Stimulated activated memory B cell treated with anti-CD40 and anti-IgM and Interleukin-4, amounts not matched to agents 10 μg/mL and 1 μg/mL and 100 μg/mL, for 72 hours (primary cell): ENCODE results near the gene C3orf22.
"Not testable (repeated sequence)": the region's sequence is repeated elsewhere in the genome, so short reads cannot be mapped to it uniquely, and the experiment has no call there.

ENCODE experiments used
- ATAC-seq: fragments of 150-1000 bp; cut with Tn5 transposase; 2 replicates; pipeline ENCODE4 v1.10.0; 2021
- H3K27ac Mint-ChIP-seq: one replicate; pipeline ENCODE4 v1.8.0; 2022; ENCODE audit warnings: mild to moderate bottlenecking, mixed read lengths
- H3K27me3 Mint-ChIP-seq: one replicate; pipeline ENCODE4 v1.8.0; 2022; ENCODE audit warnings: mixed read lengths
- H3K36me3 Mint-ChIP-seq: one replicate; pipeline ENCODE4 v1.8.0; 2022; ENCODE audit warnings: mixed read lengths
- H3K4me1 Mint-ChIP-seq: one replicate; pipeline ENCODE4 v1.8.0; 2022; ENCODE audit warnings: mixed read lengths
- H3K4me3 Mint-ChIP-seq: one replicate; pipeline ENCODE4 v1.8.0; 2022; ENCODE audit warnings: mild to moderate bottlenecking, moderate library complexity, mixed read lengths
- H3K9me3 Mint-ChIP-seq: one replicate; pipeline ENCODE4 v1.8.0; 2022; ENCODE audit warnings: mixed read lengths

C3orf22 gene

DNA sequence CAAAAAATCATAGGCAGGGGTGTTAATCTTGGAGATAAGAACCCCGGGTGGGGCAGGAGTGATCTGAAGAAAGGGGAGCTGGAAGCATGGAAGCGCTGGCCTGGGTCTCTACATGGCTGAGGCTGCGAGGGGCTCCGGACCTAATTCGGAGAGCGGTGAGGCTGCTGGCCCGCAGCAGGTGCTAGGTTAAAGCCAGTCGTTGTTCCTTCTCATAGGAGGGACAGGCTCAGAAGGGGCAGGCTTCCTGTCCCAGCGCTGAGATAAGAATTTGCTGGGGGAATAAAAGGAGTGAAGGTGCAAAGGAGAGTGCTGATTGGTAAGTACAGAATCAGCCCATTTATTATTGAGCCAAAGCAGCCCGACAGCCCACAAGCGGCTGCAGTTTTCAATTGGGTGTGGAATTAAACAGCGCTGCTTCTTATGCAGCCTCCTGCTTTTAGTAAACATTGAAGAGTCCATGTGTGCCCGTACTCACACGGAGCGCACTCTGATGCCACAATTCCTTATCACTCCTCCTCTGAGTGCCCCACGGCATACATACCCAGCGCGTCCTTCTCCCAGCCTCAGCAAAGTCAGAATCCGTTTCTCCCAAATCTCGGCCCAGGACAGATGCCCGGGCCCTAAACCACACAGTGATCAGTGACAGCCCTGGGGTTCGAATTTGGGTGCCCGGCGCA, 17.6 kb downstream of the C3orf22 start:
- H3K4me3 Mint-ChIP-seq, result no peak overlapping the region
- no peak overlapping the region for H3K27ac Mint-ChIP-seq
- peaks cover 6% of the 10 kb centered on the region for H3K9me3 Mint-ChIP-seq
- H3K27me3 Mint-ChIP-seq, result peaks cover 22% of the 10 kb centered on the region
- no peak for ATAC-seq
- H3K36me3 Mint-ChIP-seq, result no peaks in the 10 kb centered on the region
- H3K4me1 Mint-ChIP-seq, result peaks cover 6% of the 10 kb centered on the region

DNA sequence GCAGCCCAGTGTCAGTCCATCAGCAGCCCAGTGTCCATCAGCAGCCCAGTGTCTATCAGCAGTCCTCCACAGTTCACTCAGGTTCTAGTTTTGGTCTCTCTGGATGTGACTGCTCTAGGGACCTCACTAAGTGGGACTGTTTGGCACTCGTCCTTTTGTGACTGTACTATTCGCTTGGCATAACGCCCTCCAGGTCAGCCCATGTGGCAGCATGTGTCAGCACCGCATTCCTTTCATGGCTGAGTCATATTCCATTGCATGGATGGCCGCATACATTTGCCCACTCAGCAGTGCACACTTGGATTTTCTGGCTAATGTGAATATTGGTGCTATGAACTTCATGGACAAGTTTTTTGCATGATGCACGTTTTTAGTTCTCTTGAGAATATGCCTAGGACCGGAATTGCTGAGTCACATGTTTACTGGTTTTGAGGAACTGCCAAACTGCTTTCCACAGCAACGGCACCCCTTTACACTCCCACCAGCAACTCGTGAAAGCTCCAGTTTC, 18.3 kb downstream of the C3orf22 start:
- Mint-ChIP-seq H3K4me1 (peaks cover 6% of the 10 kb centered on the region), H3K27me3 (peaks cover 22% of the 10 kb centered on the region), H3K4me3 (no peak overlapping the region), H3K9me3 (peaks cover 6% of the 10 kb centered on the region), H3K36me3 (no peaks in the 10 kb centered on the region), H3K27ac (no peak overlapping the region)
- ATAC-seq, result no peak

DNA sequence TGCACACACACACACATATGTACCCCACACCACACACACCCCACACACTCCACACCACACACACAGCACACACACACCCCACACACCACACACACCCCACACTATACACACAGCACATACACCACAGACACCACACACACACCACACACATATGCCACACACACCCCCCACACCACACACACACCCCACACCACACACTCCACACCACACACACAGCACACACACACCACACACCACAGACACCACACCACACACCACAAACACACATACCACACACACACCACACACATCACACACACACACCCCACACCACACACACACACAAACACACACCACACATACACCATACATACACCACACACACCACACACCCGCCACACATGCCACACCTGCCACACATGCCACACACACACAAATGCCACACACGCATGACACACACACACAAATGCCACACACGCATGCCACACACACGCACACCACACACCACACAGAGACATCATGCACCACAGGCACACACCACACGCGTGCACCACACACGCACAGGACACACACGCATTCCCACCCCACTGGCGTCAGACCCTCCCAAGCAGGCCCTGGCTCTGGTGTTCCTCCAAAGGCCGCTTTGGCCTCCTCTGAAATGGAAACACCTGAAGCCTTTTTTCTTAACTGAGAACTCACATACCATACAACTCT, 19.0 kb downstream of the C3orf22 start:
- H3K27ac Mint-ChIP-seq, result no peak overlapping the region
- peaks cover 6% of the 10 kb centered on the region for H3K4me1 Mint-ChIP-seq

DNA sequence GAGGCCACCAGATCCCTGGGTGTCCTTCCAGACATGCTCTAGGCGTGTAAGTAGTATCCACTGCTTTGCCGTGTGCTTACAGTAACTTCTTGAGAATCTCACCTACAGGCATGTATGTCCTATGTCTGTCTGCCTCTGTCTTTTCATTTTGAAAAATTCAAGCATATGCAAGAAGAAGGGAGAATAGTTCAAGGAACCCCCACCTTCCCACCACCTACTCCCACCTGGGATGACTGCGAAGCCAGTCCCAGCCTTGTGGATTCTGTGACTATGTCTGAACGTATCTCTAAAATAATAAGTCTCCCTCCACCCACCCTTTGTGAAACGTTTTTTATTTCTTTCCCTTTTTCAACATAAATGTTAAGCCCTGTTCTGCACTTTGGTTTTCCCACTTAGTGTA, 19.8 kb downstream of the C3orf22 start:
- Mint-ChIP-seq H3K27me3 (peaks cover 36% of the 10 kb centered on the region), H3K4me1 (peaks cover 6% of the 10 kb centered on the region), H3K27ac (no peak overlapping the region), H3K36me3 (no peaks in the 10 kb centered on the region), H3K9me3 (peaks cover 6% of the 10 kb centered on the region), H3K4me3 (no peak overlapping the region)
- no peak for ATAC-seq

More for the DNA sequence above, 19.0 kb downstream of the C3orf22 start:
- ATAC-seq, result no peak
- Mint-ChIP-seq H3K36me3 (no peaks in the 10 kb centered on the region), H3K9me3 (peaks cover 6% of the 10 kb centered on the region), H3K4me3 (no peak overlapping the region), H3K27me3 (peaks cover 29% of the 10 kb centered on the region)

DNA sequence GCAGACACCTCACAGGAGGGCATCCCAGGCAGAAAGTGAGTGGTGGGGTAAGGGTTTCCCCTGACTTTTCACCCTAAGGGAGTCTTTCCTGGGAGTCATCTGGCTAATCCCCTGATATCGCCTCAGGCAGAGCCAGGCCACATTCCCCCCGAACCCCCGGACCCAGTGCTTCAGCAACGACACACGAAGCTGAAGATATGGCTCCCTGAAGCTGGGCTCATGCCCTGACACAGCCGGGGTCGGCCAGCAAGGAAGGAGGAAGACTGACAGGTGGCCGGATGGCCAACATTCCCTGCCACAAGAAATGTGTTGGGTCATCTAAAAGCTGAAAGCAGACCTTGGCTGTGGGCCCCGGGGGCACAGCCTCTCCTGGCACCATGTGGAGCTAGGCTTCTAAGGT, 20.4 kb downstream of the C3orf22 start:
- no peak for ATAC-seq
- Mint-ChIP-seq H3K4me3 (no peak overlapping the region), H3K4me1 (peaks cover 6% of the 10 kb centered on the region), H3K27ac (no peak overlapping the region), H3K9me3 (peaks cover 6% of the 10 kb centered on the region), H3K27me3 (peaks cover 38% of the 10 kb centered on the region), H3K36me3 (no peaks in the 10 kb centered on the region)

DNA sequence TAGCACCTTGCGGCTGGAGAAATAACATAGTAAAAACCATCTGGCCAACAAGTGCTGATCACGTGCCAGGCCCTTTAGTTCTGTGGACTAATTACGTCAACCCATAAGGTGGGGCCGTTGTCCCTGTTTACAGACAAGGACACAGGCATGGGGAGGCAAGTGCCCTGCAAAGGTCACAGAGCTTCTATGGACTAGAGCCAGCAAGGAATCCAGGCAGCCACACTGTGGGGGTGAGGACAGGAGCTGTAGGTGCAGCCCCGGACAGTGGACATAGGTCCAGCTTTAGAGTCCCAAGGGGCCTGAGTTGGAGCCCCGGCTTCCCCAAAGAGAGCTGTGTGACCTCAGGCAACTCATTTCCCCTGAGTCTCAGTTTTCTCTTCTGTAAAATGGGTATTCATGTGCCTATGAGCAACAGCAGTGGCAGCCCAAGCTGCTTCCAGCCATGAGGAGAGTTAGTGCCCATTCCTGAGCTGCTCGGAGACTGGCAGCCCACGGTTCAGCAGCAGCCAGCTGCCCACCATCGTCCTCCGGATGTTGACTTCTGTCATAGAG, 20.9 kb downstream of the C3orf22 start:
- Mint-ChIP-seq H3K4me1 (peaks cover 6% of the 10 kb centered on the region), H3K9me3 (peaks cover 6% of the 10 kb centered on the region), H3K36me3 (no peaks in the 10 kb centered on the region), H3K27me3 (peaks cover 38% of the 10 kb centered on the region), H3K4me3 (no peak overlapping the region), H3K27ac (no peak overlapping the region)
- ATAC-seq, result no peak

DNA sequence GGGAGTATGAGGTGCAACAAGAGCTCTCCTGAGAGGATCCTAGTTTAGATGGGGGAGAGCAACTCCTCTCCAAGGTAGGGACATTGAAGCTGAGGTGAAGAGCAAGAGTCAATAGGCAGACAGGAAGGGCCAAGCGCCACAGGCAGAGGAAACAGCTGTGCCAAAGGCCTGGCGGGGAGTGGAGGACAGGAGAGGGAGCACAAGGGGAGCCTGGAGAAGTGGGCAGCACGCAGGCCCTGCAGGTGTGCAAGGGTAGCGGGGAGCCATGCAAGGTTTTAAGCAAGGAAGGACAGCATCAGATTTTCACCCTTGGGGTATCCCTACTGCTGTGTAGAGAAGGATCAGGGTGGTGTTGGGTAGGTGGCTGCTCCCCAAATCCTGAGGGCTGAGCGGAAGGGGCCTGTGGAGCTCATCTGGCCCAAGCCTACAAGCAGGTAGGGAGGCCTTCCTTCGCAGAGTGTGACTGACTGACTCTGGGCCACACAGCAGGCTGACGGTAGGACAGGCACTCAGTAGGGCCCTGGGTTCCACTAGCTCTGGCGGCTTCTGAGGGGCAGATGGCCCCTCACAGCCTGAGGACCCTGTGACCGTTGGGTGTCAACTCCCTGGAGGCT, 21.5 kb downstream of the C3orf22 start:
- H3K9me3 Mint-ChIP-seq, result peaks cover 6% of the 10 kb centered on the region

DNA sequence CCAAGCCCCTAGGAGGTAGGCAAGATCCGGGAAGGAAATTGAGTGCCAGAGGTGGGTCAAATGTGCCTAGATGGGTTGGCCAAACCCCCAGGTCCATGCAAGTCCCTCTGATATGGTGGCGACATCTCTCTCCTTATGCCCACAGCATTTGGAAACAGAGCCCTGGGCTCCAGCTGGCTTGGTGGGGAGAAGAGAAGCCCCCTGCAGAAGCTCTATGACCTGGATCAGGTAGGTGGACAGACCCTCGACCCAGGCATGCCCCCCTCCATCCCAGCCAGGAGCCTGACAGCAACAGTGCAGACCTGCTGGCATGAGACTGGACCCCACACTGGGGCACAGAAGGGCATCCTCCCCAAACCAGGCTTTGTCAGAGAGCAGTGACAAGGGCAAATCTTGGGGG, 22.6 kb downstream of the C3orf22 start:
- peaks cover 6% of the 10 kb centered on the region for H3K9me3 Mint-ChIP-seq
- peaks cover 5% of the 10 kb centered on the region for H3K4me1 Mint-ChIP-seq
- peaks cover 38% of the 10 kb centered on the region for H3K27me3 Mint-ChIP-seq
- no peak overlapping the region for H3K4me3 Mint-ChIP-seq
- ATAC-seq, result no peak
- no peaks in the 10 kb centered on the region for H3K36me3 Mint-ChIP-seq
- H3K27ac Mint-ChIP-seq, result no peak overlapping the region

More for the DNA sequence above, 21.5 kb downstream of the C3orf22 start:
- no peak overlapping the region for H3K4me3 Mint-ChIP-seq
- peaks cover 6% of the 10 kb centered on the region for H3K4me1 Mint-ChIP-seq
- peak; percentile 13 for ATAC-seq
- peaks cover 38% of the 10 kb centered on the region for H3K27me3 Mint-ChIP-seq
- H3K27ac Mint-ChIP-seq, result no peak overlapping the region
- H3K36me3 Mint-ChIP-seq, result no peaks in the 10 kb centered on the region

DNA sequence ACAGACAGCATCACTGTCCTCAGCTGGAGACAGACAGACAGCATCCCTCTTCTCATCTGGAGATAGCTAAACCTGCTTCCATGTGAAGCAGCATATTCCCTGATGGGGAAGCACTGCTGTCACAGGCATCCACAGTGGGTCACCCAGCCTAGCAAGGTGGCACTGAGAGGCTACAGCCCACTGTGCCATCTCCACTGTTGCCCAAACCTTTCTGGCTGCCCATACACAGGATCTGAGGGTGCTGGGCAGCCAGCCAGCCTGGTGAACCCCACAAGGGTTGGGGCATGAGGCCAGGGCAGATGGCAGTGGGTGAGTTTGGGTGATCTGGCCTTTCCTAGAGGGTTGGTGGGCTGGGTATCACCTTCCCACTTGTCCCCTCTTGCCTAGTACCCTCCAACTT, 23.1 kb downstream of the C3orf22 start:
- Mint-ChIP-seq H3K36me3 (no peaks in the 10 kb centered on the region), H3K4me1 (peaks cover under 1% of the 10 kb centered on the region), H3K27ac (no peak overlapping the region), H3K27me3 (peaks cover 38% of the 10 kb centered on the region), H3K4me3 (no peak overlapping the region), H3K9me3 (peaks cover 6% of the 10 kb centered on the region)
- no peak for ATAC-seq

DNA sequence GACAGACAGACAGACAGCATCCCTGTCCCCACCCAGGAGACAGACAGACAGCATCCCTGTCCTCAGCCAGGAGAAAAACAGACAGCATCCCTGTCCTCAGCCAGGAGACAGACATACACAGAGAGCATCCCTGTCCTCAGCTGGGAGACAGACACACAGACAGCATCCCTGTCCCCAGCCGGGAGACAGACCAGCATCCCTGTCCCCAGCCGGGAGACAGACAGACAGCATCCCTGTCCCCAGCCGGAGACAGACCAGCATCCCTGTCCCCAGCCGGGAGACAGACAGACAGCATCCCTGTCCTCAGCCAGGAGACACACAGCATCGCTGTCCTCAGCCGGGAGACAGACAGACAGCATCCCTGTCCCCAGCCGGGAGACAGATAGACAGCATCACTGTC, 24.0 kb downstream of the C3orf22 start:
- H3K27me3 Mint-ChIP-seq, result peaks cover 35% of the 10 kb centered on the region
- not testable (repeated sequence) for H3K36me3 Mint-ChIP-seq, H3K4me3 Mint-ChIP-seq, ATAC-seq, H3K27ac Mint-ChIP-seq, H3K4me1 Mint-ChIP-seq, H3K9me3 Mint-ChIP-seq

DNA sequence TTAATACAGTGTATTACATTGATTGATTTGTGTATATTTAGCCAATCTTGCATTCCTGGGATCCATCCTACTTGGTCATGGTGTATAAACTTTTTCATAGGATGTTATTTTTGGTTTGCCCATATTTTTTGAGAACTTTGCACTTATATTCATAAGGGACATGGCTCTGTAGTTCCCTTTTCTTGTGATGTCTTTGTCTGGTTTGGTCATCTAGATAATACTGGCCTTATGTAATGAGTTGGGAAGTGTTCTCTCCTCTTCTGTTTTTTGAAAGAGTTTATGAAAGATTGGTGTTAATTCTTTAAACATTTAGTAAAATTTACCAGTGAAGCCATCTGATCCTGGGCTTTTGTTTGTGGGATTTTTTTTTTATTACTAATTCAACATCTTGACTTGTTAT, 25.2 kb downstream of the C3orf22 start:
- Mint-ChIP-seq H3K36me3 (no peaks in the 10 kb centered on the region), H3K9me3 (no peaks in the 10 kb centered on the region), H3K4me3 (no peak overlapping the region), H3K27ac (no peak overlapping the region), H3K27me3 (peaks cover 39% of the 10 kb centered on the region), H3K4me1 (no peaks in the 10 kb centered on the region)
- no peak for ATAC-seq

DNA sequence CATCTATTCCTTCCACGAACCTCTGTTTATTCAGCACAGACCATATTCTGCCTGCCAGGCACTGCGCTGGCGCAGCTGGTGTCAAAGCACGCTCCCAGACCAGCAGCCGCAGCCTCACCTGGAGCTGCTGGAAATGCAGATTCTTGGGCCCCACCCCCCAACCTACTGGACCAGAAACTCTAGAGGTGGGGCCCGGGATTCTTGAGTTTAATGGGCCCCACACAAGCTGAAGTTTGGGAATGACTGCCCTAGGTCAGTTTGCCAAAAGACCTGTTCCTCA, 27.7 kb downstream of the C3orf22 start:
- Mint-ChIP-seq H3K9me3 (no peaks in the 10 kb centered on the region), H3K36me3 (no peaks in the 10 kb centered on the region), H3K27ac (no peak overlapping the region), H3K4me1 (no peaks in the 10 kb centered on the region), H3K27me3 (peaks cover 29% of the 10 kb centered on the region), H3K4me3 (no peak overlapping the region)
- ATAC-seq, result no peak

DNA sequence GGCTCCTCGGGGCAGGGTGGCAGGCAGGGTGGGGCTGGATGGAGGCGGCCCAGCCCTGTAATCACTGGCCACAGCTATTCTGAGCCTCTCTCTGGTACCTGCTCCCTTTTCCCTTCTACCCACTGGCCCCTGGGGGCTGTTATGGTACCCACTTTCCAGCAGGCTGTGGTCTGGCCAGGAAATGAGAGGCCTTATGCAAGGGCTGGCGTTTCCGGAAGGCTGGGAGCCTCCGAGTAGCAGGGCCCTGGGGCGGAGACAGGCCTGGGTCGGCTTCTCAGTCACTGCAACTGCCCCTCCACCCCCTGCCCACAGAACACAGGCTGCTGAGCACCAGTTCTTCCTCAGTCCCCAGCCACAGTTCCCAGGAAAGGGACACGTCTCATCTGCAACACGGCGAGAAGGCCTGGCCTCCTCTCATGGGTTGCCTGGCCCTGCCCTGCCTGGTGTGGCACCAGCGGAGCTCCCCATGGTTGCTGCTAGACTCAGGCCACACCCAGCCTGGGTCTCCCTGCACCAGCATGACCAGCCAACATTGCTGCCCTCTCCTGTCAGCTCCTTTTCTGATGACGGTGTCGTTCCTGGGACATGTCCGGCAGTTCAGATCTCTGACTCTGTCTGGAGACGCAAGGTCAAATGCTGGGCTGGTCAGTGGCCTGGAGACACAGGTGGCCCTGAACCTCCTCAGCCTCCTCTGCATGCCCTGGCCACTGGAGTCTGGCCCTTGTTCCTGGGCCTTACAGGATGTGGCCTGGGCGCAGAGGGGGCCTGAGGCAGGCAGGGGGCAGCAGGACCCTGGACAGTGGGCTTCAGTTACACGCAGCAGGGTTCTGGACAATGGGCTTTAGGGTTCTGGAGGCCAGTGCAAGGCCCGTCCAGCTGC, 28.3 kb downstream of the C3orf22 start:
- peak; percentile 38 for ATAC-seq
- Mint-ChIP-seq H3K27ac (no peak overlapping the region), H3K9me3 (no peaks in the 10 kb centered on the region)

DNA sequence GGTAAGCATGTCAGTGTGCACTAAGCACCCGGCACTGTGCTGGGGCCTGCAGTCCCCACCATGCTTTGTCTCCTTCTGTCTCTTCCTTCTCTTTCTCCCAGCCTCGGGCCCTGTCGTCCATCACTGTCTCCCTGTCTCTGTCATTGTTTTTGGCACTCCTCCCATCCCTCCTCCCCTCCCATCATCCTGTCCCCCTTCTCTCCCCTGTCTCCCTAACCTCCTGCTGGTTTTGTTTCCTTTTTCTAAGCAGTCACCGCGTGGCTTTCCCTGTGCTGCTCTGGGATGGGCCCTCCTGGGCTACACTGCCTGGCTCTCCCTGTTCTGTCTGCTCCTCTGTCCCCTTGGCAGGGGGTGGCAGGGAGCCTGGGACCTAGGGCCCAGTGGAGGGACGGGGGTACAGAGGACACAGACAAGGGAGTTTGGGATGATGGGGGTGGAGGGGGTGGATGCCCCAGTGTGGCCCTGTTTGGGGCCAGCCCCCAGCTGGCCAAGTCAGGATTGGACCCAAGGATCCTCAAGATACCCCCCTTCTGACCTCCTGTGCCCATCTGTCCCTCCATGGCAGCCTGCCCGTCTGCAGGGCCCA, 29.1 kb downstream of the C3orf22 start:
- Mint-ChIP-seq H3K27ac (no peak overlapping the region), H3K4me3 (no peak overlapping the region)

More for the DNA sequence above, 28.3 kb downstream of the C3orf22 start:
- Mint-ChIP-seq H3K4me3 (no peak overlapping the region), H3K4me1 (no peaks in the 10 kb centered on the region), H3K27me3 (peaks cover 34% of the 10 kb centered on the region), H3K36me3 (no peaks in the 10 kb centered on the region)

More for the DNA sequence above, 29.1 kb downstream of the C3orf22 start:
- Mint-ChIP-seq H3K9me3 (no peaks in the 10 kb centered on the region), H3K36me3 (no peaks in the 10 kb centered on the region), H3K4me1 (no peaks in the 10 kb centered on the region), H3K27me3 (peaks cover 29% of the 10 kb centered on the region)
- peak; percentile 18 for ATAC-seq
